Renal pelvis (tissue), 4 donors: ENCODE measurements around the gene KSR1. TPM values are rescaled to one million over a fixed set of nuclear protein-coding genes. Genes with fewer than 3 reads are reported as not detected.
"Not testable (repeated sequence)": the region's sequence is repeated elsewhere in the genome, so short reads cannot be mapped to it uniquely, and the experiment has no call there.

Experiments
- DNase-seq: peaks from one replicate; pipeline ENCODE4 v3.0.0-alpha.2; 2013
- polyA plus RNA-seq, 3 donors: library from polyadenylated mRNA; unstranded; fragments of 120-200 nt; gene quantifications; one replicate each; pipeline ENCODE4 v1.2.1, GENCODE V29; 2013; ENCODE audit not compliant: insufficient read length in 3 of 3

Gene KSR1
- polyA plus RNA-seq, 3 donors: 44.8 to 79.0 (median 77.5) TPM

- DNase-seq: no peak
These were observed 175.9 kb downstream of the KSR1 start for GRCh38 chr17:27631897-27632725.

- peak; percentile 14 for DNase-seq
These were observed 176.5 kb downstream of the KSR1 start for GRCh38 chr17:27632766-27633165.

- no peak for DNase-seq
These were observed 177.2 kb downstream of the KSR1 start for GRCh38 chr17:27633312-27634025.

GRCh38 chr17:27634026-27634335 is 177.7 kb downstream of the KSR1 start:
- peak; percentile 8 for DNase-seq

- DNase-seq: no peak
These were observed 178.5 kb downstream of the KSR1 start for GRCh38 chr17:27634776-27635175.

- no peak for DNase-seq
These were observed 179.1 kb downstream of the KSR1 start for GRCh38 chr17:27635275-27635823.

DNA sequence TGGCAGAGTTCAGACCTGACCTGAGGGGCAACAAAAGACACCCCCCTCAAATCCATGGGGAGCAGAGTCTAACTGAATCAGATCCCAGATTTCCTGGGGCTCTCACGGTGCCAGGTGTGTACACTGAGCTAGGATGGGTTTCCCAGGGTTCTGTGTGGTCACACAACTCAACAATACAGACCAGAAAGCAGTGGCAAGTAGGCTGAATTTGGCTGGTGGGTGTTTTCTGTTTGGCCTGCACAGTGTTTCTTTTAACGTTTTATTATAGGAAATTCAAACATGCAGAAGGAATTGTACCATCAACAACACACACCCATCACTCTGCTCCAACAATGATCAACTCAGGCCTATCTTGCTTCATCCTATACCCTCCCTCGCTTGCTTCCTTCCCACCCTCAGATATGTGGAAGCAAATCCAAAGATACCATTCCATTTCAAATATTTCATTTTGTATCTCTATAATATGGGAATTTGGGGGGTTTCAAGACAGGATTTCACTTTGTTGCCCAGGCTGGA is 179.8 kb downstream of the KSR1 start:
- not testable (repeated sequence) for DNase-seq

DNA sequence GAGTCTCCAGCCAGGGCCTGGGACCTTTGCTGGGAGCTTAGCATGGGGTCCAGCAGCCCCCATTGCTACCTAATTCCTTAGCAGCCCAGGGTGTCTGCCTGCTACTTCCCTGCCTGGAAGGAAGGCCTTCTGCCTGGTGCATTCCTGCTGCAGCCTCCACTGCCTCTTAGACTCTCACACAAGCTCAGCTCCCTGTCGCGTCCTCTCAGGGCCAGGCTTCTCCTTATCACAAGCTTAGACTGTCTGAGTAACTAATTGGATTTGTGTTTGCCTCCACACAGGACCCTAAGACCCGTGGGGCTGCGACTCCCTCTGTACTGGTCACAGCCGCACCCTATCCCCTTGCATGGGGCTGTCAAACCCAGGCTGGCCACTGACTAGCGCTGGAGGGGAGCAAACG is 181.6 kb downstream of the KSR1 start:
- not testable (repeated sequence) for DNase-seq

- DNase-seq: not testable (repeated sequence)
These were observed 182.2 kb downstream of the KSR1 start for GRCh38 chr17:27638415-27638914.

DNA sequence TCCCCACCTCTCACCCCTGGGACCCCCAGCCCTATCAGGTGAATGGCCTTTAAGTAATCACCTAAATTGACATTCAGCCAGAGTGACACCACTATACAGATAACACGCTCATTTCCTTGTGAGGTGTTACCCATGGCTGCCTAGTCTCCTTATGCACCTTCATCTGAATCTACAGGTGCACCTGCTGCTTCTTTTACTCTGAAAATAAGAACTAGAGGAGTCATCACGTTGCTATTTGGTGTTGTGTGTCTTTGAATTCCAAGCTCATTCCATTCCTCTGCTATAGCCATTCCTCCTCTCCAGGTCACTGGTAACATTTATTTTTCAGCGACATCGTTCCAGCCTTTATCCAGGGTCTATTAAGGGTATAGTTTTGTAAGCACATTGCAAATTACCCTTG is 184.5 kb downstream of the KSR1 start:
- no peak for DNase-seq

DNA sequence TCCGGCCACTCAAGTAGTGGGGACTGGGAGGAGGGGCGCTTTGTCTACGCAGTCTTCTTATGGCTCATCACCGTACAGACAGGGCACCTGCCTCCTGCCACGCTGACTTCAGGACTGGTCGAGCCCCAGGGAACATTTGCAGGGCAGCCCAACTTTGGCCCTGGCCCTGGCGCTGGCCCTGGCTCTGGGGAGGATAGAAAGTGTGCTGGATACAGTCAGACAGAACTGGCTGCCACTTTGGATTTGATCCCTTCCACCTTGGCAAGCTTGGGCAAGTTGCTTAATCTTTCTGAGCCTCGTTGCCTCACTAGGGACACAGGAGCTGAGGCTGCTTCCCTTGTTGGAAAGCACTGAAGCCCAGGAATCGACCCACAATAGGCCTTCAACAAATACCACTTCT is 188.3 kb downstream of the KSR1 start:
- no peak for DNase-seq

DNA sequence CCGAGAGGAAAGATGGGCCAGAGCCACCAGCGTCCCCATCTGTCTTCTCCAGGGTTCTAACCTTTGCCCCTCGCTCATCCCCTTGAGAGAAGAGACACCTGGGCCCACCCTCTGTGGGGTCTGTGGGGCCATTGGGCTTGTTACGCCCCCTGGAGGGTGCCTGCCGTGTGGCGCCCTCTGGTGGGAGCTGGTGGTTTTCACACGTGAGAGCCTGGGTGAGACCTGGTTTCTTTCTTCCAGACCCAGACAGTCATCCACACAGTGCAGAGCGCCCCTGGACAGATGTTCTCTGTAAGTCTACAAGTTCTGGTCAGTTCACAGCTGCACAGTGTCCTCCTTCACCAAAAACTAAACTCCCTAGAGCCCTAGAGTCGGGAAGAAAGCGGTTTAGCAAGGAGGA is 189.4 kb downstream of the KSR1 start:
- not testable (repeated sequence) for DNase-seq

DNA sequence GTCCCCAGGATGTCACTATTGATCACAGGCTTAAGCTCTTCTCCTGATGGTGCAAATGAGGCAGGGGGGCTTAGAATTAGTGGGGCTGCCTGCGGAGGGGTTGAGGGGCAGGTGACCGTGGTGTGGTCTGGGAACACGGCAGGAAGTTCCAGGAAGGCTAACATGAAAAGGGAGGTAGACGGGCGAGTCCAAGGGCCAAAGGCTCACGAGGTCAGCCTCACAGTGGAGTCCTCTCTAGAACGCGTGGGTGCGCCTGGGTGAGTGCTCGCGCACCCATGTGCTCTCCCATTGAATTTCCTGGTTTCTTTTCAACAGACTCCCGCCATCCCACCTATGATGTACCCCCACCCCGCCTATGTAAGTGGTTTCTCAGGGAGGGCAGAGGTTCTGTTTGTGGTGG is 190.0 kb downstream of the KSR1 start:
- no peak for DNase-seq

GRCh38 chr17:27647765-27648164 is 191.5 kb downstream of the KSR1 start:
- no peak for DNase-seq

- not testable (repeated sequence) for DNase-seq
These were observed 192.9 kb downstream of the KSR1 start for GRCh38 chr17:27649111-27649571.

GRCh38 chr17:27649929-27650328 is 193.7 kb downstream of the KSR1 start:
- no peak for DNase-seq

DNA sequence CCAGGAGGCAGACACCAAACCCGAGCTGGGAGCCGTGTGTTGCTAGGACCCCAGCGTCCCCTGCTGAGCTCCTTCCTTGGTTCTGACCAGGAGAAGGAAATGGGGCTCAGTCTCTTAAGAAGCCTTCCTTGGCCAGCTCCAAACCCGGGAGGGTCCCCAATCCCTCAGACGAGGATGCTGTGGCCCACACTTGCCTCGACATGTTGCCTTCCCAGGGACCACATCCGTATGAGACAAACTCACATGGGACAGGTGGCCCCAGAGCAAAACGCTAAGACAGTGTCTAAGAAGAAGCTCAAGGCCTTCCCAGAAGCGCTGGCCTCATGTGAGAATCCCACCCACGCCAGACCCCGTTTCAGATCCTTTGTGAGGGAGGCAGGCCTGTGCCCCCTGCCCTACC is 194.6 kb downstream of the KSR1 start:
- no peak for DNase-seq

DNA sequence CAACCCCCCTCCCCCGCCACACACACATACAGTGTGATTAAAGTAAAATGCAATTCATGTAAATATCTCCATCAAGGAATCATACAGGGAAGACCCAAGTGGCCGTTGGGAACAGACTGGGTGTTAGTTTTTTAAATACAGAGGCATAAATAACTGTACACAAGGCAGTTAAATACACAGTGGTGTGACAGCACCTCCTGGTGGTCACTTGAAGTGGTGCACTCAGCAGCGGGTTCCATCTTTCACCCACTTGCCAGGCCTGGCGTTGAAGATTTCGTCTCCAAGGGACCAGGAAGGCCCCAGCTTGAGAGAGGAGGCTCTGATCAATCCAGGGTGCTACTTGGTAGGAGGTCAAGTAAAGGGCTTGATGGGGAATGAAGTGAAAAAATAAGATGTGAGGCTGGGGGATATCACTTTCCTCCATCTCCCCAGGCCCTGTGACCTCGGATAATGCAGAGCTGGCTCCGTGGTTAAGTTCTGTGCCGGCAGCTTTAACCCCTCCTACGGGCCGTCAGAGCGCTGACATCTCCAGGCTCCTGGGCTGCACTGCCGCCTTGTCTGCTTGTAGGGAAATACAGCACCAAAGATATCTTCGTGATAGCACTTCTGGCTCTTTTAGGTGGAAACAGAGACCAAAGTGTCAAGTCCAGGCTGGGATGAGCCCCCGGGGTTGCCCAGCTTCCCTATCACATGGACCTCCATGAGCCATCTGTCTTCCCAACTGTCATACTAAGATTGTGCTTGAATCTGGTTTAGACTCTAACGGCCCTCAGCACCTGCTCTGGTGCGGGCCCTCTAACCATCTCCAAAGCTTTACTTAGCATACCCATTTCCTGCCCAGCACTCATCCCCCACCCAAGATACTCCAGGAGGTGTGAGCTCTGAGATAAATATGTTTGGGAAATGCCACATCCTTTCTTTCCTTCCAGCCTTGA is 195.4 kb downstream of the KSR1 start:
- DNase-seq: peak; percentile 21

GRCh38 chr17:27653449-27653971 is 197.3 kb downstream of the KSR1 start:
- not testable (repeated sequence) for DNase-seq

GRCh38 chr17:27654136-27654535 is 197.9 kb downstream of the KSR1 start:
- DNase-seq: no peak
